Renal cortex interstitium (tissue), 11 donors: ENCODE results near the gene CNTN6. TPM values are rescaled to one million over a fixed set of nuclear protein-coding genes. Genes with fewer than 3 reads are reported as not detected.
A peak's percentile ranks its signal among the peaks of the same experiment; 100 is the strongest.

Source experiments
- DNase-seq, 11 donors: peaks; one replicate each; pipeline ENCODE4 v3.0.0-alpha.2; 2013; ENCODE audit warnings: low read depth in 9 of 11, low spot score in 4 of 11; ENCODE audit errors: extremely low read depth in 1 of 11
- polyA plus RNA-seq, 3 donors: library from polyadenylated mRNA; unstranded; fragments of 120-200 nt; gene quantifications; one replicate each; pipeline ENCODE4 v1.2.1, GENCODE V29; 2013; ENCODE audit not compliant: insufficient read length in 3 of 3

CNTN6 gene
- polyA plus RNA-seq, 3 donors = 3.5 to 3.8 (median 3.7) TPM

- DNase-seq = no peak
Observed at GRCh38 chr3:1147326-1147725, 54.5 kb downstream of the CNTN6 start.

GRCh38 chr3:1147819-1148218 lies 55.0 kb downstream of the CNTN6 start:
- DNase-seq = no peak

- DNase-seq = no peak
Observed at GRCh38 chr3:1164101-1164500, 71.3 kb downstream of the CNTN6 start.

- DNase-seq = no peak
Observed at GRCh38 chr3:1171320-1171719, 78.5 kb downstream of the CNTN6 start.

GRCh38 chr3:1172644-1173043 lies 79.8 kb downstream of the CNTN6 start:
- no peak for DNase-seq

GRCh38 chr3:1179146-1179545 lies 86.3 kb downstream of the CNTN6 start:
- DNase-seq = no peak

GRCh38 chr3:1183320-1184048 lies 90.7 kb downstream of the CNTN6 start:
- no peak for DNase-seq

- DNase-seq = no peak
Observed at GRCh38 chr3:1190569-1190968, 97.7 kb downstream of the CNTN6 start.

GRCh38 chr3:1191026-1191425 lies 98.2 kb downstream of the CNTN6 start:
- no peak for DNase-seq

- no peak for DNase-seq
Observed at GRCh38 chr3:1195947-1196346, 103.1 kb downstream of the CNTN6 start.

- DNase-seq = no peak
Observed at GRCh38 chr3:1197051-1197450, 104.2 kb downstream of the CNTN6 start.

GRCh38 chr3:1200371-1200770 lies 107.5 kb downstream of the CNTN6 start:
- DNase-seq = no peak

GRCh38 chr3:1207904-1208303 lies 115.1 kb downstream of the CNTN6 start:
- DNase-seq = no peak

GRCh38 chr3:1214933-1215332 lies 122.1 kb downstream of the CNTN6 start:
- DNase-seq = no peak

GRCh38 chr3:1216856-1217255 lies 124.0 kb downstream of the CNTN6 start:
- no peak for DNase-seq

- DNase-seq = no peak
Observed at GRCh38 chr3:1227111-1227510, 134.3 kb downstream of the CNTN6 start.

GRCh38 chr3:1228289-1228688 lies 135.5 kb downstream of the CNTN6 start:
- peak in 10 of 11 donors; percentile 15 to 47 (median 30) for DNase-seq

GRCh38 chr3:1230920-1231319 lies 138.1 kb downstream of the CNTN6 start:
- no peak for DNase-seq

GRCh38 chr3:1232276-1232675 lies 139.5 kb downstream of the CNTN6 start:
- no peak for DNase-seq

GRCh38 chr3:1235526-1236120 lies 142.8 kb downstream of the CNTN6 start:
- no peak for DNase-seq
